ENCODE results near the gene HTRA1. TPM values are rescaled to one million over a fixed set of nuclear protein-coding genes. Genes with fewer than 3 reads are reported as not detected.

HTRA1 gene
- total RNA-seq, 1 experiment from 2014 or later: 32.8 TPM

GRCh38 chr10:122454071-122454470, 7.3 kb upstream of the HTRA1 start:
- ATAC-seq (no peak), DNase-seq (ENCODE audit: low read depth, low spot score) (no peak)
- Histone ChIP-seq H3K27me3 (ENCODE audit: control insufficient read depth, insufficient read depth, low read length) (no peaks in the 10 kb centered on the region), H3K9me3 (ENCODE audit: control insufficient read depth, insufficient read depth, low read depth, low read length) (no peaks in the 10 kb centered on the region), H3K4me1 (ENCODE audit: control insufficient read depth, insufficient read depth, low read length) (no peaks in the 10 kb centered on the region), H3K27ac (ENCODE audit: low read length) (no peak overlapping the region), H3K4me3 (ENCODE audit: low read depth in 2 of 2, low read length in 2 of 2) (no peak overlapping the region), H3K36me3 (ENCODE audit: control insufficient read depth, insufficient read depth, low read length) (no peaks in the 10 kb centered on the region)
- ChIA-PET POLR2A (interaction anchor here (0.5 to 0.8 kb wide), 3 partner anchors 36 to 92 kb away, joined by 4 to 7 read pairs (median 4); no protein-coding TSS in a partner anchor), CTCF (no interaction called here)
- in situ Hi-C loops (cut with HindIII; ENCODE audit: low pct_unique_long_range_greater_than_20kb, low sequenced_read_pairs): no loop called here
- no peak for TF ChIP-seq CTCF (IDR thresholded peaks at IDR 0.05)
- no peak for TF ChIP-seq POLR2AphosphoS5 (IDR thresholded peaks at IDR 0.05; ENCODE audit: low read depth, low read length)
- no peak for TF ChIP-seq SIN3A (IDR thresholded peaks at IDR 0.05; ENCODE audit: borderline replicate concordance, insufficient read depth, low read depth, low read length)
- TF ChIP-seq TCF7L2 (IDR thresholded peaks at IDR 0.05; ENCODE audit: low read depth, low read length): no peak
- no peak for TF ChIP-seq REST (IDR thresholded peaks at IDR 0.05; ENCODE audit: insufficient read depth in 1 of 2, low read depth in 2 of 2, low read length in 1 of 2)
- no TSS peak for BruUV-seq (replicated peaks)
- intact Hi-C loops (cut with micrococcal nuclease; ENCODE audit: unreplicated experiment): loop anchor here (10.0 kb wide), 1 partner anchor 111 kb away; the partner anchor contains the start of gene DMBT1

DNA sequence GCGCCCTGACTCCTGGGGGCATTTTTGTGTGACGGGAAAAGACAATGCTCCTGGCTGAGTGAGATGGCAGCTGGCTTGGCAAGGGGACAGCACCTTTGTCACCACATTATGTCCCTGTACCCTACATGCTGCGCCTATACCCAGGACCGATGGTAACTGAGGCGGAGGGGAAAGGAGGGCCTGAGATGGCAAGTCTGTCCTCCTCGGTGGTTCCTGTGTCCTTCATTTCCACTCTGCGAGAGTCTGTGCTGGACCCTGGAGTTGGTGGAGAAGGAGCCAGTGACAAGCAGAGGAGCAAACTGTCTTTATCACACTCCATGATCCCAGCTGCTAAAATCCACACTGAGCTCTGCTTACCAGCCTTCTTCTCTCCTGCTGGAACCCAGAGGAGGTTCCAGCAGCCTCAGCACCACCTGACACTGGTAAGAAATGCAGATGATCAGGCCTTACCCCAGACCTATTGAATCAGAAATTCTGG, 6.7 kb upstream of the HTRA1 start, which contains the start of gene ARMS2:
Gene ARMS2 (plus strand): TSS at position 51 of the 478 bp plus-strand sequence. CDS start 75 bp downstream, at position 126.
- Histone ChIP-seq H3K4me3 (ENCODE audit: low read depth in 2 of 2, low read length in 2 of 2) (no peak within 1 kb of the TSS), H3K27ac (ENCODE audit: low read length) (no peak within 1 kb of the TSS), H3K27me3 (ENCODE audit: control insufficient read depth, insufficient read depth, low read length) (no peaks in the 10 kb centered on the region), H3K36me3 (ENCODE audit: control insufficient read depth, insufficient read depth, low read length) (no peaks in the 10 kb centered on the region), H3K9me3 (ENCODE audit: control insufficient read depth, insufficient read depth, low read depth, low read length) (no peaks in the 10 kb centered on the region), H3K4me1 (ENCODE audit: control insufficient read depth, insufficient read depth, low read length) (no peaks in the 10 kb centered on the region)
- no peak for DNase-seq (ENCODE audit: low read depth, low spot score)
- no peak for TF ChIP-seq POLR2AphosphoS5 (IDR thresholded peaks at IDR 0.05; ENCODE audit: low read depth, low read length)
- no peak for TF ChIP-seq SIN3A (IDR thresholded peaks at IDR 0.05; ENCODE audit: borderline replicate concordance, insufficient read depth, low read depth, low read length)
- no peak for TF ChIP-seq REST (IDR thresholded peaks at IDR 0.05; ENCODE audit: insufficient read depth in 1 of 2, low read depth in 2 of 2, low read length in 1 of 2)
- no peak for TF ChIP-seq CTCF (IDR thresholded peaks at IDR 0.05)
- no peak for TF ChIP-seq TCF7L2 (IDR thresholded peaks at IDR 0.05; ENCODE audit: low read depth, low read length)
- in situ Hi-C loops (cut with HindIII; ENCODE audit: low pct_unique_long_range_greater_than_20kb, low sequenced_read_pairs) (no loop called here), intact Hi-C loops (cut with micrococcal nuclease; ENCODE audit: unreplicated experiment) (loop anchor here (10.0 kb wide), 1 partner anchor 110 kb away; the partner anchor contains the start of gene DMBT1)
- ChIA-PET POLR2A (interaction anchor here (0.7 kb wide), 1 partner anchor 64 kb away, joined by 7 read pairs; no protein-coding TSS in a partner anchor), CTCF (no interaction called here)
- BruUV-seq (replicated peaks): no TSS peak
- no peak for ATAC-seq
